Measurements from ENCODE around the gene FARP1.
A peak's percentile ranks its signal among the peaks of the same experiment; 100 is the strongest.

The FARP1 gene

GRCh38 chr13:98298599-98298998 is 155.7 kb downstream of the FARP1 start:
- no peak for DNase-seq (ENCODE audit: low read depth)
- no peak overlapping the region for H3K4me3 ChIP-seq (replicated peaks; ENCODE audit: low read depth, low read length)
- TF ChIP-seq CTCF (IDR thresholded peaks at IDR 0.05; ENCODE audit: low read length, missing control alignments), result no peak

- no peak for TF ChIP-seq CTCF (IDR thresholded peaks at IDR 0.05; ENCODE audit: low read length, missing control alignments)
- no peak overlapping the region for H3K4me3 ChIP-seq (replicated peaks; ENCODE audit: low read depth, low read length)
- DNase-seq (ENCODE audit: low read depth), result no peak
Measured at GRCh38 chr13:98299235-98299965, 156.5 kb downstream of the FARP1 start.

- DNase-seq (ENCODE audit: low read depth), result no peak
- H3K4me3 ChIP-seq (replicated peaks; ENCODE audit: low read depth, low read length), result no peak overlapping the region
- TF ChIP-seq CTCF (IDR thresholded peaks at IDR 0.05; ENCODE audit: low read length, missing control alignments), result no peak
Measured at GRCh38 chr13:98299966-98300350, 157.1 kb downstream of the FARP1 start.

- no peak for TF ChIP-seq CTCF (IDR thresholded peaks at IDR 0.05; ENCODE audit: low read length, missing control alignments)
- DNase-seq (ENCODE audit: low read depth), result peak; percentile 40
- no peak overlapping the region for H3K4me3 ChIP-seq (replicated peaks; ENCODE audit: low read depth, low read length)
Measured at GRCh38 chr13:98300956-98301641, 158.2 kb downstream of the FARP1 start.

GRCh38 chr13:98301721-98302120 is 158.8 kb downstream of the FARP1 start:
- H3K4me3 ChIP-seq (replicated peaks; ENCODE audit: low read depth, low read length), result no peak overlapping the region
- no peak for TF ChIP-seq CTCF (IDR thresholded peaks at IDR 0.05; ENCODE audit: low read length, missing control alignments)
- DNase-seq (ENCODE audit: low read depth), result no peak

GRCh38 chr13:98303858-98304257 is 161.0 kb downstream of the FARP1 start:
- no peak for DNase-seq (ENCODE audit: low read depth)
- no peak for TF ChIP-seq CTCF (IDR thresholded peaks at IDR 0.05; ENCODE audit: low read length, missing control alignments)
- no peak overlapping the region for H3K4me3 ChIP-seq (replicated peaks; ENCODE audit: low read depth, low read length)
